B cell (primary cell): ENCODE data around the gene ATP11A. TPM values are rescaled to one million over a fixed set of nuclear protein-coding genes. Genes with fewer than 3 reads are reported as not detected.

Experiments
- ATAC-seq: fragments of 200-7000 bp; cut with Tn5 transposase; one replicate; pipeline ENCODE4 v1.10.0; 2021; ENCODE audit warnings: low read depth, mild to moderate bottlenecking, moderate number of reproducible peaks, moderate library complexity
- CTCF ChIA-PET: fragments of 350-600 bp; sonication (Branson Sonifier 250); formaldehyde crosslinking; loops from one replicate; lab custom pipeline; 2021; ENCODE audit warnings: antibody characterized with exemption, inconsistent platforms; lab: Charles Lee
- POLR2A ChIA-PET: fragments of 350-600 bp; sonication (Branson Sonifier 250); formaldehyde crosslinking; loops from one replicate; lab custom pipeline; 2021; ENCODE audit warnings: antibody characterized with exemption; lab: Charles Lee
- DNase-seq: peaks from one replicate; pipeline ENCODE4 v3.0.0; 2013
- H2AFZ ChIP-seq: 2 replicates; pipeline ENCODE4 v1.6.1; 2012; ENCODE audit warnings: mild to moderate bottlenecking, low read depth, low read length; ENCODE audit not compliant: insufficient read depth, poor library complexity, severe bottlenecking
- H3K27ac ChIP-seq, 2 donors: 1 replicate in 1 of 2; 2 replicates in 1 of 2; pipeline ENCODE4 v1.5.1; 2012 to 2013; ENCODE audit warnings: low read length in 2 of 2, mild to moderate bottlenecking in 2 of 2, moderate library complexity in 1 of 2
- H3K27me3 ChIP-seq, 4 experiments: fragments of 200-600 bp in 1 of 4; sonication (generic) in 1 of 4; replicated peaks in 1 of 4; 1 replicate in 2 of 4; 2 replicates in 2 of 4; pipeline versions ENCODE4 v1.6.1 to v1.7.0; 2013 to 2016; ENCODE audit warnings: low read length in 3 of 4, mild to moderate bottlenecking in 2 of 4, mixed read lengths in 1 of 4, moderate library complexity in 1 of 4; ENCODE audit not compliant: insufficient read depth in 4 of 4, control insufficient read depth in 3 of 4; ENCODE audit errors: control extremely low read depth in 1 of 4
- H3K36me3 ChIP-seq, 2 experiments: replicated peaks in 1 of 2; 1 replicate in 1 of 2; 2 replicates in 1 of 2; pipeline versions ENCODE4 v1.6.1 to v1.7.1; 2013; ENCODE audit warnings: low read length in 1 of 2; ENCODE audit not compliant: insufficient read depth in 2 of 2, control insufficient read depth in 1 of 2; ENCODE audit errors: control extremely low read depth in 1 of 2, extremely low read depth in 1 of 2
- H3K4me1 ChIP-seq, 2 donors: fragments of 200-600 bp in 1 of 2; sonication (generic) in 1 of 2; 1 replicate in 1 of 2; 2 replicates in 1 of 2; pipeline versions ENCODE4 v1.5.1 to v1.6.1; 2013 to 2017; ENCODE audit warnings: low read length in 2 of 2; ENCODE audit not compliant: control insufficient read depth in 2 of 2, insufficient read depth in 2 of 2
- H3K4me2 ChIP-seq: replicated peaks from 2 replicates; pipeline ENCODE3; 2012; ENCODE audit warnings: mild to moderate bottlenecking, low read depth, low read length; ENCODE audit not compliant: poor library complexity, severe bottlenecking
- H3K4me3 ChIP-seq, 5 experiments: fragments of 200-600 bp in 1 of 5; sonication (generic) in 1 of 5; 1 replicate in 3 of 5; 2 replicates in 2 of 5; pipeline versions ENCODE4 v1.5.1 to v1.7.0; 2011 to 2016; ENCODE audit warnings: low read length in 4 of 5, mild to moderate bottlenecking in 4 of 5, low read depth in 2 of 5, control low read depth in 1 of 5, moderate library complexity in 1 of 5; ENCODE audit not compliant: insufficient read depth in 1 of 5; ENCODE audit errors: control extremely low read depth in 1 of 5, extremely low read depth in 1 of 5
- H3K79me2 ChIP-seq: fragments of 200-600 bp; sonication (generic); one replicate; pipeline ENCODE4 v1.6.0; 2016; ENCODE audit warnings: low read length; ENCODE audit not compliant: control insufficient read depth, insufficient read depth
- H3K9ac ChIP-seq: fragments of 200-600 bp; sonication (generic); 2 replicates; pipeline ENCODE4 v1.6.1; 2017; ENCODE audit warnings: mild to moderate bottlenecking, low read length, moderate library complexity
- H3K9me3 ChIP-seq, 3 donors: one replicate each; pipeline versions ENCODE4 v1.6.1 to v1.7.1; 2013; ENCODE audit warnings: low read length in 2 of 3; ENCODE audit not compliant: control insufficient read depth in 2 of 3, insufficient read depth in 1 of 3; ENCODE audit errors: control extremely low read depth in 1 of 3
- H4K20me1 ChIP-seq: 2 replicates; pipeline ENCODE4 v1.6.0; 2012; ENCODE audit warnings: mild to moderate bottlenecking, low read length; ENCODE audit not compliant: insufficient read depth, control insufficient read depth, poor library complexity, severe bottlenecking
- H3K27ac Mint-ChIP-seq: one replicate; pipeline ENCODE4 v1.8.0; 2021; ENCODE audit warnings: mixed read lengths
- H3K27me3 Mint-ChIP-seq: one replicate; pipeline ENCODE4 v1.8.0; 2021; ENCODE audit warnings: mixed read lengths
- H3K4me1 Mint-ChIP-seq: one replicate; pipeline ENCODE4 v1.8.0; 2021; ENCODE audit warnings: mixed read lengths
- H3K4me3 Mint-ChIP-seq: one replicate; pipeline ENCODE4 v1.8.0; 2021; ENCODE audit warnings: mixed read lengths
- H3K9me3 Mint-ChIP-seq: one replicate; pipeline ENCODE4 v1.8.0; 2022; ENCODE audit warnings: mixed read lengths; ENCODE audit not compliant: insufficient read depth
- EZH2 ChIP-seq: IDR thresholded peaks from 2 replicates; pipeline ENCODE4 v1.6.1; 2012; ENCODE audit warnings: borderline replicate concordance, low read depth, mild to moderate bottlenecking, moderate library complexity, low read length; ENCODE audit not compliant: insufficient read depth, poor library complexity, severe bottlenecking
- WGBS: methylation state at CpG from one replicate; pipeline ENCODE4 v1.1.5; 2013; ENCODE audit warnings: missing lambda C conversion rate; ENCODE audit not compliant: insufficient coverage; 5-methylcytosine and 5-hydroxymethylcytosine counted together
- intact Hi-C: fragments of 100-400 bp; cut with micrococcal nuclease; formaldehyde crosslinking; loops from one replicate; pipeline ENCODE4 v1.10.0; 2022
- polyA plus RNA-seq: library from polyadenylated mRNA; depleted of rRNA; stranded (reverse); fragments of >200 nt; gene quantifications from 2 replicates; pipeline ENCODE4 v1.2.3, GENCODE V29; 2012
- total RNA-seq, 2 donors: library from RNA; stranded (reverse); fragments of 120-200 nt in 1 of 2; gene quantifications; 1 replicate in 1 of 2; 2 replicates in 1 of 2; pipeline versions ENCODE4 v1.2.3 to v1.2.4, GENCODE V29; 2013 to 2022
- TF ChIP-seq, protein P1 (sequence below): fragments of 200-600 bp; IDR thresholded peaks from one replicate; pipeline ENCODE4 v1.8.0; 2022; ENCODE audit warnings: antibody characterized with exemption, mild to moderate bottlenecking

ATP11A gene
- total and polyA plus RNA-seq, 2 donors (not counting 1 experiment from before 2014, with no cell fraction given), result 36.9 to 60.3 TPM

DNA sequence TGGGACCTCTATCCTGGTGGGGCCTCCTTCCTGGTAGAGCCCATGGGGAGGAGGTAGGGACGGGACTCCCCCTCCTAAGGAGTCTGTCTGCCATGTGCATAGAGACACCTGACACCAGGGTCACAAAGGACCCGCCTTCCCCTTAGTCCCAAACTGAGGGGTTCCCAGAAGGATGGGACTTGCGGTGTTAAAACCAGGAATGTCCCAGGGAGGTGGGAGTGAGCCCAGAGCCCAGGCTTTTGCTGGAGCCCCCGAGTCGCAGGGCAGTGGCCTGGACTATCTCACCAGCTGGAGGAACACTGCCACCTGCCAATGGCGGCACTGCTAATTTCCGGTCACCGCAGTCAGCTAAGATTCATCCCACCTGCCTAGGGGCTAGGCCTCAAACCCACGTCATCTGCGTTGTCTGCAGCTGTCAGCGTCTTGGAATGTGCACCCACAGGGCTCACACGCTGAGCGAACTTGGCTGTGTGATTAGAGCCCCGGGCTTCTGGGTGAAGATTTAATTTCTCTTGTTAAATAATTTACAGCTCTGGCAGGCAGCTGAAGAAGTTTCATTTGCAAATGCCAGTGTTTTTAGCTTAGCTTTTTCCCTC is 31.9 kb upstream of the ATP11A start:
- TF ChIP-seq, protein P1, sequence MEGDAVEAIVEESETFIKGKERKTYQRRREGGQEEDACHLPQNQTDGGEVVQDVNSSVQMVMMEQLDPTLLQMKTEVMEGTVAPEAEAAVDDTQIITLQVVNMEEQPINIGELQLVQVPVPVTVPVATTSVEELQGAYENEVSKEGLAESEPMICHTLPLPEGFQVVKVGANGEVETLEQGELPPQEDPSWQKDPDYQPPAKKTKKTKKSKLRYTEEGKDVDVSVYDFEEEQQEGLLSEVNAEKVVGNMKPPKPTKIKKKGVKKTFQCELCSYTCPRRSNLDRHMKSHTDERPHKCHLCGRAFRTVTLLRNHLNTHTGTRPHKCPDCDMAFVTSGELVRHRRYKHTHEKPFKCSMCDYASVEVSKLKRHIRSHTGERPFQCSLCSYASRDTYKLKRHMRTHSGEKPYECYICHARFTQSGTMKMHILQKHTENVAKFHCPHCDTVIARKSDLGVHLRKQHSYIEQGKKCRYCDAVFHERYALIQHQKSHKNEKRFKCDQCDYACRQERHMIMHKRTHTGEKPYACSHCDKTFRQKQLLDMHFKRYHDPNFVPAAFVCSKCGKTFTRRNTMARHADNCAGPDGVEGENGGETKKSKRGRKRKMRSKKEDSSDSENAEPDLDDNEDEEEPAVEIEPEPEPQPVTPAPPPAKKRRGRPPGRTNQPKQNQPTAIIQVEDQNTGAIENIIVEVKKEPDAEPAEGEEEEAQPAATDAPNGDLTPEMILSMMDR, result no peak
- TF ChIP-seq EZH2, result no peak
- Histone ChIP-seq H3K9me3 (no peaks in the 10 kb centered on the region), H3K4me1 (no peaks in the 10 kb centered on the region), H3K36me3 (no peaks in the 10 kb centered on the region), H2AFZ (no peak overlapping the region), H3K27ac (no peak overlapping the region), H3K27me3 (no peaks in the 10 kb centered on the region), H4K20me1 (no peaks in the 10 kb centered on the region), H3K79me2 (no peaks in the 10 kb centered on the region), H3K4me3 (no peak overlapping the region), H3K9ac (no peak overlapping the region), H3K4me2 (no peak overlapping the region)
- no peak overlapping the region for H3K27ac Mint-ChIP-seq
- ChIA-PET CTCF (no interaction called here), POLR2A (no interaction called here)
- no peaks in the 10 kb centered on the region for H3K4me1 Mint-ChIP-seq
- H3K27me3 Mint-ChIP-seq, result peaks cover 10% of the 10 kb centered on the region
- WGBS, result 98% methylated on average over 12 of the region's 14 CpGs
- ATAC-seq, result no peak
- no peak overlapping the region for H3K4me3 Mint-ChIP-seq
- DNase-seq, result no peak
- peaks cover 6% of the 10 kb centered on the region for H3K9me3 Mint-ChIP-seq
- intact Hi-C loops, result no loop called here

DNA sequence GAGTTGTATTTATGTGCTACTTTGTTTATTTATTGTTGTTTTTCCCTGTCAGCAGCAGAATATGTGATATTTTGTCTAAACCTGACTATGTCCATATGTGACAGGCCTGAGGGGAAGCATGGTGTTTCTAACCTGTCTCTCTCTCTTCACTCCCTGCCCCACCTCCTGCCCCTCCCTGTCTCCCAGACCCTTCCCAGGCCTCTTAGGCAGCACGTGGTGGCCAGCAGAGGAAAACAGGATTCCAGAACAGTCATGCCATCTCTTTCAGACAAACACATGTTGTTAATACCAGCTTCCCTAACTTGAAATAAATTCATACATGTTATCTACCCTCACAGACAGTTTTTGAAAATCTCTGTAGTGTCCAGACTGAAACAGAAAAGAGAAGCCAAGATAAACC is 31.0 kb upstream of the ATP11A start:
- TF ChIP-seq, protein P1, result no peak
- no peak for TF ChIP-seq EZH2
- Histone ChIP-seq H3K79me2 (no peaks in the 10 kb centered on the region), H3K36me3 (no peaks in the 10 kb centered on the region), H4K20me1 (no peaks in the 10 kb centered on the region), H3K27ac (no peak overlapping the region), H2AFZ (no peak overlapping the region), H3K4me3 (no peak overlapping the region), H3K4me1 (no peaks in the 10 kb centered on the region), H3K9ac (no peak overlapping the region), H3K4me2 (no peak overlapping the region), H3K27me3 (no peaks in the 10 kb centered on the region), H3K9me3 (no peaks in the 10 kb centered on the region)
- Mint-ChIP-seq H3K9me3 (peaks cover 6% of the 10 kb centered on the region), H3K4me1 (no peaks in the 10 kb centered on the region), H3K4me3 (no peak overlapping the region), H3K27me3 (peaks cover 10% of the 10 kb centered on the region), H3K27ac (no peak overlapping the region)
- CTCF ChIA-PET, result interaction anchor here (0.8 kb wide), 1 partner anchor 903 kb away, joined by 3 read pairs; no protein-coding TSS in a partner anchor
- WGBS, result 33% methylated on average over 1 of the region's 1 CpG
- ATAC-seq (no peak), DNase-seq (no peak)
- POLR2A ChIA-PET, result no interaction called here
- intact Hi-C loops, result no loop called here
